GM23338 (cell line): Measurements from ENCODE around the gene IRS4. TPM values are rescaled to one million over a fixed set of nuclear protein-coding genes. Genes with fewer than 3 reads are reported as not detected.
A peak's percentile ranks its signal among the peaks of the same experiment; 100 is the strongest.

Source experiments
- ATAC-seq: fragments of 200-7000 bp; cut with Tn5 transposase; 3 replicates; pipeline ENCODE4 v1.9.1; 2020
- DNase-seq: peaks from one replicate; pipeline ENCODE4 v3.0.0-alpha.2; 2015; ENCODE audit warnings: low spot score
- H2AFZ ChIP-seq: fragments of 200-600 bp; sonication (generic); 2 replicates; pipeline ENCODE4 v1.8.0; 2016; ENCODE audit warnings: antibody characterized with exemption, mild to moderate bottlenecking, moderate library complexity
- H3F3A ChIP-seq: fragments of 200-600 bp; sonication (generic); replicated peaks from 2 replicates; pipeline ENCODE4 v1.8.0; 2017; ENCODE audit warnings: antibody characterized with exemption, mixed run types, low read depth
- H3K27ac ChIP-seq: fragments of 200-600 bp; sonication (generic); 2 replicates; pipeline ENCODE4 v1.6.1; 2016; ENCODE audit warnings: low read depth
- H3K27me3 ChIP-seq: fragments of 200-600 bp; sonication (generic); 2 replicates; pipeline ENCODE4 v1.8.0; 2016; ENCODE audit warnings: mild to moderate bottlenecking, mixed run types, moderate library complexity; ENCODE audit not compliant: insufficient read depth
- H3K36me3 ChIP-seq: fragments of 200-600 bp; sonication (generic); 2 replicates; pipeline ENCODE4 v1.8.0; 2016; ENCODE audit warnings: mild to moderate bottlenecking; ENCODE audit not compliant: insufficient read depth
- H3K4me1 ChIP-seq: fragments of 200-600 bp; sonication (generic); 2 replicates; pipeline ENCODE4 v1.8.0; 2016; ENCODE audit warnings: mild to moderate bottlenecking, moderate library complexity; ENCODE audit not compliant: insufficient read depth
- H3K4me2 ChIP-seq: fragments of 200-600 bp; sonication (generic); 2 replicates; pipeline ENCODE4 v1.7.1; 2017; ENCODE audit warnings: mixed run types
- H3K4me3 ChIP-seq: fragments of 200-600 bp; sonication (generic); 2 replicates; pipeline ENCODE4 v1.6.1; 2016; ENCODE audit warnings: mixed run types
- H3K79me2 ChIP-seq: fragments of 200-600 bp; sonication (generic); replicated peaks from 2 replicates; pipeline ENCODE4 v1.8.0; 2017; ENCODE audit warnings: mild to moderate bottlenecking; ENCODE audit not compliant: insufficient read depth
- H3K9me2 ChIP-seq: fragments of 200-600 bp; sonication (generic); 2 replicates; pipeline ENCODE4 v1.8.0; 2017; ENCODE audit not compliant: insufficient read depth
- H4K20me1 ChIP-seq: fragments of 200-600 bp; sonication (generic); replicated peaks from 2 replicates; pipeline ENCODE4 v1.8.0; 2017; ENCODE audit warnings: mild to moderate bottlenecking; ENCODE audit not compliant: insufficient read depth
- H3K27ac Mint-ChIP-seq: 2 replicates; pipeline ENCODE4 v1.8.0; 2020; ENCODE audit warnings: inconsistent platforms, mild to moderate bottlenecking, moderate library complexity, mixed read lengths
- H3K27me3 Mint-ChIP-seq: 3 replicates; pipeline ENCODE4 v1.8.0; 2022; ENCODE audit warnings: low read depth, mild to moderate bottlenecking, moderate library complexity, mixed read lengths, inconsistent platforms; ENCODE audit not compliant: insufficient read depth, poor library complexity
- H3K36me3 Mint-ChIP-seq: 3 replicates; pipeline ENCODE4 v1.8.0; 2021; ENCODE audit warnings: low read depth, mild to moderate bottlenecking, inconsistent platforms, moderate library complexity, mixed read lengths
- H3K4me1 Mint-ChIP-seq: 3 replicates; pipeline ENCODE4 v1.8.0; 2020; ENCODE audit warnings: mild to moderate bottlenecking, inconsistent platforms, mixed read lengths
- H3K4me3 Mint-ChIP-seq: 3 replicates; pipeline ENCODE4 v1.8.0; 2021; ENCODE audit warnings: moderate library complexity, mild to moderate bottlenecking, inconsistent platforms, mixed read lengths
- H3K9me3 Mint-ChIP-seq: 3 replicates; pipeline ENCODE4 v1.8.0; 2020; ENCODE audit warnings: moderate library complexity, mild to moderate bottlenecking, inconsistent platforms, mixed read lengths
- EZH2 ChIP-seq: fragments of 200-600 bp; sonication (generic); IDR thresholded peaks from one replicate; pipeline ENCODE4 v1.8.0; 2017; ENCODE audit warnings: antibody characterized with exemption, mild to moderate bottlenecking, low read depth; ENCODE audit not compliant: unreplicated experiment
- EZH2phosphoT487 ChIP-seq: fragments of 200-600 bp; sonication (generic); IDR thresholded peaks from one replicate; pipeline ENCODE4 v1.8.1; 2018; ENCODE audit warnings: antibody characterized with exemption; ENCODE audit not compliant: unreplicated experiment
- JUNB ChIP-seq: IDR thresholded peaks from one replicate; pipeline ENCODE4 v1.6.1; 2016; ENCODE audit warnings: antibody characterized with exemption; ENCODE audit not compliant: unreplicated experiment
- NANOG ChIP-seq: IDR thresholded peaks from 2 replicates; pipeline ENCODE4 v1.6.1; 2016; ENCODE audit warnings: antibody characterized with exemption, borderline replicate concordance
- POLR2AphosphoS5 ChIP-seq: IDR thresholded peaks from 2 replicates; pipeline ENCODE4 v1.6.1; 2016; ENCODE audit warnings: antibody characterized with exemption, low read depth
- STAT1 ChIP-seq: IDR thresholded peaks from one replicate; pipeline ENCODE4 v1.6.1; 2016; ENCODE audit warnings: antibody characterized with exemption; ENCODE audit not compliant: unreplicated experiment
- ZNF114 ChIP-seq: fragments of 250-450 bp; sonication (Bioruptor Pico); IDR thresholded peaks from 2 replicates; pipeline ENCODE4 v1.5.0; 2020; ENCODE audit warnings: mild to moderate bottlenecking, moderate library complexity
- ZNF331 ChIP-seq: fragments of 250-450 bp; sonication (Bioruptor Pico); IDR thresholded peaks from 2 replicates; pipeline ENCODE4 v1.5.0; 2020; ENCODE audit warnings: low read depth, mild to moderate bottlenecking, moderate library complexity
- polyA plus RNA-seq: library from polyadenylated mRNA; unstranded; fragments of >200 nt; fragmentation: Nextera tagmentation; extraction: Ambion mirVana; gene quantifications from 2 replicates; pipeline ENCODE4 v1.2.1, GENCODE V29; 2016
- total RNA-seq: library from RNA; depleted of rRNA; stranded (reverse); fragments of >200 nt; shearing (Covaris generic); gene quantifications from 2 replicates; pipeline ENCODE4 v1.2.3, GENCODE V29; 2014
- TF ChIP-seq, protein P1 (sequence below): fragments of 250-450 bp; sonication (Bioruptor Pico); IDR thresholded peaks from 2 replicates; pipeline ENCODE4 v1.5.0; 2020; ENCODE audit warnings: mild to moderate bottlenecking, moderate library complexity
- TF ChIP-seq, protein P2 (sequence below): IDR thresholded peaks from 2 replicates; pipeline ENCODE4 v1.6.1; 2016; ENCODE audit warnings: antibody characterized with exemption
- TF ChIP-seq, protein P3 (sequence below), 2 experiments: fragments of 200-600 bp in 1 of 2; sonication (generic) in 1 of 2; conservative IDR thresholded peaks; 2 replicates each; pipeline versions ENCODE4 v1.5.1 to v1.6.1; 2016 to 2017; ENCODE audit warnings: antibody characterized with exemption in 2 of 2, low read depth in 2 of 2, mild to moderate bottlenecking in 2 of 2, moderate library complexity in 1 of 2

Gene IRS4
- total and polyA plus RNA-seq, 2 experiments from 2014 or later: 1.3 to 15.2 TPM

DNA sequence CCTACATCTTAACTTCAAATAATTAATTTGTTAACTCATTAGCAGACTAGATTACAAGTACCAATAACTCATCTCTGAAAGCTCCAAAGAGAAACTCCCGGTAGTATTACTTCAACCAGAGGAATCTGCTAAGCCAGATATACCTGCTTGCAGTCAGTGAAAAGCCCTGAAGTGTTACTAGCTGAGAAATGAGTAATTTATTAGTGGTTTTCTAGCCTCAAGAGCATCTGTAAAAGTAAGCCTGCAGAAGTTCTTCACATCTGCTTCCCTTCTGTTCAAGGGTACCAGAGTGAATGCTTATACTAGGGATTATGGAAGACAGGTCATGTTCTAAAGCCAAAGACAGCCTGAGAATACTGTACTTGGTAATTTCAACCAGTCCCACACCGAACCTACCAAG lies 34.7 kb downstream of the IRS4 start (continued):
- TF ChIP-seq, protein P1, sequence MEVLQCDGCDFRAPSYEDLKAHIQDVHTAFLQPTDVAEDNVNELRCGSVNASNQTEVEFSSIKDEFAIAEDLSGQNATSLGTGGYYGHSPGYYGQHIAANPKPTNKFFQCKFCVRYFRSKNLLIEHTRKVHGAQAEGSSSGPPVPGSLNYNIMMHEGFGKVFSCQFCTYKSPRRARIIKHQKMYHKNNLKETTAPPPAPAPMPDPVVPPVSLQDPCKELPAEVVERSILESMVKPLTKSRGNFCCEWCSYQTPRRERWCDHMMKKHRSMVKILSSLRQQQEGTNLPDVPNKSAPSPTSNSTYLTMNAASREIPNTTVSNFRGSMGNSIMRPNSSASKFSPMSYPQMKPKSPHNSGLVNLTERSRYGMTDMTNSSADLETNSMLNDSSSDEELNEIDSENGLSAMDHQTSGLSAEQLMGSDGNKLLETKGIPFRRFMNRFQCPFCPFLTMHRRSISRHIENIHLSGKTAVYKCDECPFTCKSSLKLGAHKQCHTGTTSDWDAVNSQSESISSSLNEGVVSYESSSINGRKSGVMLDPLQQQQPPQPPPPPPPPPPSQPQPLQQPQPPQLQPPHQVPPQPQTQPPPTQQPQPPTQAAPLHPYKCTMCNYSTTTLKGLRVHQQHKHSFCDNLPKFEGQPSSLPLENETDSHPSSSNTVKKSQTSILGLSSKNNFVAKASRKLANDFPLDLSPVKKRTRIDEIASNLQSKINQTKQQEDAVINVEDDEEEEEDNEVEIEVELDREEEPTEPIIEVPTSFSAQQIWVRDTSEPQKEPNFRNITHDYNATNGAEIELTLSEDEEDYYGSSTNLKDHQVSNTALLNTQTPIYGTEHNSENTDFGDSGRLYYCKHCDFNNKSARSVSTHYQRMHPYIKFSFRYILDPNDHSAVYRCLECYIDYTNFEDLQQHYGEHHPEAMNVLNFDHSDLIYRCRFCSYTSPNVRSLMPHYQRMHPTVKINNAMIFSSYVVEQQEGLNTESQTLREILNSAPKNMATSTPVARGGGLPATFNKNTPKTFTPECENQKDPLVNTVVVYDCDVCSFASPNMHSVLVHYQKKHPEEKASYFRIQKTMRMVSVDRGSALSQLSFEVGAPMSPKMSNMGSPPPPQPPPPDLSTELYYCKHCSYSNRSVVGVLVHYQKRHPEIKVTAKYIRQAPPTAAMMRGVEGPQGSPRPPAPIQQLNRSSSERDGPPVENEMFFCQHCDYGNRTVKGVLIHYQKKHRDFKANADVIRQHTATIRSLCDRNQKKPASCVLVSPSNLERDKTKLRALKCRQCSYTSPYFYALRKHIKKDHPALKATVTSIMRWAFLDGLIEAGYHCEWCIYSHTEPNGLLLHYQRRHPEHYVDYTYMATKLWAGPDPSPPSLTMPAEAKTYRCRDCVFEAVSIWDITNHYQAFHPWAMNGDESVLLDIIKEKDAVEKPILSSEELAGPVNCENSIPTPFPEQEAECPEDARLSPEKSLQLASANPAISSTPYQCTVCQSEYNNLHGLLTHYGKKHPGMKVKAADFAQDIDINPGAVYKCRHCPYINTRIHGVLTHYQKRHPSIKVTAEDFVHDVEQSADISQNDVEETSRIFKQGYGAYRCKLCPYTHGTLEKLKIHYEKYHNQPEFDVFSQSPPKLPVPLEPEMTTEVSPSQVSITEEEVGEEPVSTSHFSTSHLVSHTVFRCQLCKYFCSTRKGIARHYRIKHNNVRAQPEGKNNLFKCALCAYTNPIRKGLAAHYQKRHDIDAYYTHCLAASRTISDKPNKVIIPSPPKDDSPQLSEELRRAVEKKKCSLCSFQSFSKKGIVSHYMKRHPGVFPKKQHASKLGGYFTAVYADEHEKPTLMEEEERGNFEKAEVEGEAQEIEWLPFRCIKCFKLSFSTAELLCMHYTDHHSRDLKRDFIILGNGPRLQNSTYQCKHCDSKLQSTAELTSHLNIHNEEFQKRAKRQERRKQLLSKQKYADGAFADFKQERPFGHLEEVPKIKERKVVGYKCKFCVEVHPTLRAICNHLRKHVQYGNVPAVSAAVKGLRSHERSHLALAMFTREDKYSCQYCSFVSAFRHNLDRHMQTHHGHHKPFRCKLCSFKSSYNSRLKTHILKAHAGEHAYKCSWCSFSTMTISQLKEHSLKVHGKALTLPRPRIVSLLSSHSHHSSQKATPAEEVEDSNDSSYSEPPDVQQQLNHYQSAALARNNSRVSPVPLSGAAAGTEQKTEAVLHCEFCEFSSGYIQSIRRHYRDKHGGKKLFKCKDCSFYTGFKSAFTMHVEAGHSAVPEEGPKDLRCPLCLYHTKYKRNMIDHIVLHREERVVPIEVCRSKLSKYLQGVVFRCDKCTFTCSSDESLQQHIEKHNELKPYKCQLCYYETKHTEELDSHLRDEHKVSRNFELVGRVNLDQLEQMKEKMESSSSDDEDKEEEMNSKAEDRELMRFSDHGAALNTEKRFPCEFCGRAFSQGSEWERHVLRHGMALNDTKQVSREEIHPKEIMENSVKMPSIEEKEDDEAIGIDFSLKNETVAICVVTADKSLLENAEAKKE (CRISPR knock-in tag): no peak
- TF ChIP-seq, protein P2, sequence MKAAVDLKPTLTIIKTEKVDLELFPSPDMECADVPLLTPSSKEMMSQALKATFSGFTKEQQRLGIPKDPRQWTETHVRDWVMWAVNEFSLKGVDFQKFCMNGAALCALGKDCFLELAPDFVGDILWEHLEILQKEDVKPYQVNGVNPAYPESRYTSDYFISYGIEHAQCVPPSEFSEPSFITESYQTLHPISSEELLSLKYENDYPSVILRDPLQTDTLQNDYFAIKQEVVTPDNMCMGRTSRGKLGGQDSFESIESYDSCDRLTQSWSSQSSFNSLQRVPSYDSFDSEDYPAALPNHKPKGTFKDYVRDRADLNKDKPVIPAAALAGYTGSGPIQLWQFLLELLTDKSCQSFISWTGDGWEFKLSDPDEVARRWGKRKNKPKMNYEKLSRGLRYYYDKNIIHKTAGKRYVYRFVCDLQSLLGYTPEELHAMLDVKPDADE: no peak
- TF ChIP-seq ZNF331 (no peak), ZNF114 (no peak), POLR2AphosphoS5 (no peak), STAT1 (no peak), EZH2 (no peak), NANOG (no peak), EZH2phosphoT487 (no peak)

DNA sequence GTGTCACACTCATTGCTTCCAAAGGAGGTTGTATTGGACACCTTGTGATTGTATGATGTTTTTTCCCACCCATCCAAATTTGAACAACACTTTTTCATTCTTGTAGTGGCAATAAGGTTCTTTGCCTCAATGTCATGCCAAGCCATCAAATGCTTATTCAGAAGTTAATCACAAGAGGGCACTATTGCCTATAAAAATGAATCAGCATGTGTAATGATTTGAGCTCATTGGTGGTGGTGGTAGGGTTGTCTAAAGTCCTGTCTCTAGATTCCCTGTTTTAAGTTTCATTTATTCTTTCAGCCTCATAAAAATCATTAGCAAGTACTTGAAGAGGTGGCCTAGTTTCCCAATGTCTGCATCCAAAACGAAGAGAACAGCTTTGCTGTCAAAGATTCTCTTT lies 37.0 kb downstream of the IRS4 start:
- H3K9me3 Mint-ChIP-seq: no peaks in the 10 kb centered on the region

More for the DNA sequence above, 37.0 kb downstream of the IRS4 start:
- no peak overlapping the region for H3K4me3 ChIP-seq
- ATAC-seq: peak; percentile 53; the same call in 2 of the 3 replicates
- no peaks in the 10 kb centered on the region for H3K27me3 Mint-ChIP-seq
- H3K27ac Mint-ChIP-seq: peak overlapping the region; percentile 54
- H3K36me3 ChIP-seq: peaks cover 6% of the 10 kb centered on the region; the same call in 1 of the 2 replicates
- peak; percentile 49 for DNase-seq
- H2AFZ ChIP-seq: no peak overlapping the region
- H3K9me2 ChIP-seq: no peaks in the 10 kb centered on the region
- H3K4me2 ChIP-seq: no peak overlapping the region
- no peaks in the 10 kb centered on the region for H3K4me1 Mint-ChIP-seq
- no peaks in the 10 kb centered on the region for H3K79me2 ChIP-seq
- H3F3A ChIP-seq: no peaks in the 10 kb centered on the region
- TF ChIP-seq, protein P3, sequence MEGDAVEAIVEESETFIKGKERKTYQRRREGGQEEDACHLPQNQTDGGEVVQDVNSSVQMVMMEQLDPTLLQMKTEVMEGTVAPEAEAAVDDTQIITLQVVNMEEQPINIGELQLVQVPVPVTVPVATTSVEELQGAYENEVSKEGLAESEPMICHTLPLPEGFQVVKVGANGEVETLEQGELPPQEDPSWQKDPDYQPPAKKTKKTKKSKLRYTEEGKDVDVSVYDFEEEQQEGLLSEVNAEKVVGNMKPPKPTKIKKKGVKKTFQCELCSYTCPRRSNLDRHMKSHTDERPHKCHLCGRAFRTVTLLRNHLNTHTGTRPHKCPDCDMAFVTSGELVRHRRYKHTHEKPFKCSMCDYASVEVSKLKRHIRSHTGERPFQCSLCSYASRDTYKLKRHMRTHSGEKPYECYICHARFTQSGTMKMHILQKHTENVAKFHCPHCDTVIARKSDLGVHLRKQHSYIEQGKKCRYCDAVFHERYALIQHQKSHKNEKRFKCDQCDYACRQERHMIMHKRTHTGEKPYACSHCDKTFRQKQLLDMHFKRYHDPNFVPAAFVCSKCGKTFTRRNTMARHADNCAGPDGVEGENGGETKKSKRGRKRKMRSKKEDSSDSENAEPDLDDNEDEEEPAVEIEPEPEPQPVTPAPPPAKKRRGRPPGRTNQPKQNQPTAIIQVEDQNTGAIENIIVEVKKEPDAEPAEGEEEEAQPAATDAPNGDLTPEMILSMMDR (conservative IDR thresholded peaks at IDR 0.05; ENCODE audit: low read depth in 2 of 2): peak; percentile 57 to 60
- no peak for TF ChIP-seq JUNB
- H3K27me3 ChIP-seq: no peaks in the 10 kb centered on the region
- no peaks in the 10 kb centered on the region for H3K4me1 ChIP-seq
- H3K27ac ChIP-seq: no peak overlapping the region
- no peaks in the 10 kb centered on the region for H4K20me1 ChIP-seq
- H3K36me3 Mint-ChIP-seq: no peaks in the 10 kb centered on the region
- no peak overlapping the region for H3K4me3 Mint-ChIP-seq
